AG10803 (cell line): ENCODE results near the gene RRAGC.
A peak's percentile ranks its signal among the peaks of the same experiment; 100 is the strongest.

Experiments used
- DNase-seq: peaks from one replicate; pipeline ENCODE4 v3.0.0; 2010; ENCODE audit warnings: low read depth
- H3K4me3 ChIP-seq: 2 replicates; pipeline ENCODE4 v1.5.1; 2011; ENCODE audit warnings: mild to moderate bottlenecking, low read length, control low read depth
- TF ChIP-seq, protein P1 (sequence below): conservative IDR thresholded peaks from 2 replicates; pipeline ENCODE4 v1.5.1; 2011; ENCODE audit warnings: mild to moderate bottlenecking, low read length, control low read depth, inconsistent platforms

RRAGC gene

GRCh38 chr1:38859561-38860453, at the start of gene RRAGC:
Gene RRAGC (minus strand): TSS chr1:38859772. CDS start chr1:38859646, 126 bp downstream.
- peak within 1 kb of the TSS; percentile 94 for H3K4me3 ChIP-seq
- peak; percentile 98 for DNase-seq
- TF ChIP-seq, protein P1, sequence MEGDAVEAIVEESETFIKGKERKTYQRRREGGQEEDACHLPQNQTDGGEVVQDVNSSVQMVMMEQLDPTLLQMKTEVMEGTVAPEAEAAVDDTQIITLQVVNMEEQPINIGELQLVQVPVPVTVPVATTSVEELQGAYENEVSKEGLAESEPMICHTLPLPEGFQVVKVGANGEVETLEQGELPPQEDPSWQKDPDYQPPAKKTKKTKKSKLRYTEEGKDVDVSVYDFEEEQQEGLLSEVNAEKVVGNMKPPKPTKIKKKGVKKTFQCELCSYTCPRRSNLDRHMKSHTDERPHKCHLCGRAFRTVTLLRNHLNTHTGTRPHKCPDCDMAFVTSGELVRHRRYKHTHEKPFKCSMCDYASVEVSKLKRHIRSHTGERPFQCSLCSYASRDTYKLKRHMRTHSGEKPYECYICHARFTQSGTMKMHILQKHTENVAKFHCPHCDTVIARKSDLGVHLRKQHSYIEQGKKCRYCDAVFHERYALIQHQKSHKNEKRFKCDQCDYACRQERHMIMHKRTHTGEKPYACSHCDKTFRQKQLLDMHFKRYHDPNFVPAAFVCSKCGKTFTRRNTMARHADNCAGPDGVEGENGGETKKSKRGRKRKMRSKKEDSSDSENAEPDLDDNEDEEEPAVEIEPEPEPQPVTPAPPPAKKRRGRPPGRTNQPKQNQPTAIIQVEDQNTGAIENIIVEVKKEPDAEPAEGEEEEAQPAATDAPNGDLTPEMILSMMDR = no peak

GRCh38 chr1:38908821-38909220, 49.2 kb upstream of the RRAGC start:
- TF ChIP-seq, protein P1 = no peak
- H3K4me3 ChIP-seq = no peak overlapping the region
- no peak for DNase-seq

DNA sequence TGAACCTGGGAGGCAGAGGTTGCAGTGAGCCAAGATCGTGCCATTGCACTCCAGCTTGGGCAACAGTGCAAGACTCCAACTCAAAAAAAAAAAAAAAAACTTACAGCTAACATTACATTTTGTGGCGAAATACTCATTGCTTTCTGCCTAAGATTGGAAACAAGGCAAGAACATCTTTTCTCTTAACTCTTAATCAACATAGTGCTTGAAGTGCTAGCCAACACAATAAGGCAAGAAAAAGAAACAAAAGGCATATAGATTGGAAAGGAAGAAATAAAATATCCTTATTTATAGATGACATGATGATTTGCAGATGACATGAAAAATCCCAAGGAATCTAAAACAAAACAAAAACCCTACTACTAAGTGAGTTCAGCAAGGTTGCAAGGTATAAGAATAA, 46.4 kb upstream of the RRAGC start:
- no peak for DNase-seq
- TF ChIP-seq, protein P1 = no peak
- H3K4me3 ChIP-seq = no peak overlapping the region

DNA sequence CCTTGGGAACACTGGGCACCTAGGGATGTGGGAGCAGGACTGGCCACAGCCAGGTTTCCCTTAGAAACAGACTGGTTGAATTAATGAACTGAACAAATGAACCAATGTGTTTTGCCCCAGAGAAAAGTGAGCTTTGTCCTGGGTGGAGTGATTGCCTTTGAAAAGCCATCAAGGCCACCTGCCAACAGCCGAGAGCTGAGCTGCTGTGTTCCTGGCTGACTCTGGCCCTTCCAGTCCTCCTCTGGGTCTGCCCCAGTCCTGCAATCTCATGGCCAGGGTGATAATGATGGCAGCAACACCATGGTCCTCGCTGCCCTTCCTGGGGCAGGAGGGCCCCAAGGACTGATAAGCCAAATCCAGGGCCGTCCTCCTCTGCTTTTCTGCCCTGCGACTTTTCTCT, 40.0 kb upstream of the RRAGC start:
- H3K4me3 ChIP-seq = no peak overlapping the region
- DNase-seq = no peak
- TF ChIP-seq, protein P1 = no peak

DNA sequence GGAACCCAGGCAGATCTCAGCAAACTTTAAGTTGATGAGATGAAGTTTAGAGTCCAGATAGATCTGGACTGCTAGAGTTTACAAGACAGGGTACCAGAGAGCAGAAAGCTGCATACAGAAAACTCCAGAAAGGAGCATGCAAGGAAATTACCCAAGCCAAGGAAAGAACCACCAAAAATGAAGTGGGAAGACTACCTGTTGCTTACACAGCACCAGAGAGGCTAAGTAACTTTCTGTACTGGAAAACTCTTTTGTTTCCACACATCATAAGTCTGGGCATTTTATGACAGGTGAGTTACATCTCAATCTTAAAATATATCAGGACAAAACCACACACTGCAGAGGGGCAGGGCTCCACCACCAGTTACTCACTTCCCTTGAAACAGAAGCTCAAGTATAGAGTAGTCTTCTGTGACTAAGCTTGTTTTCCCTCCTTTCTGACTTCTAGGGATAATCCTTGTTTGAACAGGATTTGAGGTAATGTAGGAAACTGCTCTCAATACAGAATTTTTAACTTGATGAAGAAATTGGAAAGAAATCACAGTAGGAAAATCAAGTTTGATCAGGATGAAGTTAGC, 39.2 kb upstream of the RRAGC start:
- no peak for DNase-seq
- TF ChIP-seq, protein P1 = no peak
- H3K4me3 ChIP-seq = no peak overlapping the region

GRCh38 chr1:38896169-38896568, 36.6 kb upstream of the RRAGC start:
- no peak overlapping the region for H3K4me3 ChIP-seq
- TF ChIP-seq, protein P1 = no peak
- no peak for DNase-seq

DNA sequence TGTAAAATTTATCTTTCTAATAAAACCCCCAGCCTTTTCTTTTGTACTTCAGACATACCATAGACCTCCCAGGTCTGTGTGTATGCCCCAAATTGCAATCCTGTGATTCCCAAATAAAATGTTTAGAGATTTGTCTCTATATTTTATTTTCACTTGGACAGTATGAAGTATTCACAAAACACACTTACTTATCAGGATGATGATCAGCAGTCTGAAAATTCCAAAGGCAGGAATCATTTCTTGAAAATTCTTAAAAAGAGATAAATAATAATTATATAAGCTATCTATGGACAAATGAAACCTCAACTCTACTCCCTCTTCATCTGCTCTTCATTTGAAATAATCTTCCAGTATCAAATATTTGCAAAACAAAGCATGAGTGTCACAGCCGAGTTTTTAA, 33.4 kb upstream of the RRAGC start:
- no peak for DNase-seq
- no peak overlapping the region for H3K4me3 ChIP-seq
- TF ChIP-seq, protein P1 = no peak
